B cell (primary cell): ENCODE measurements around the gene CPA2.

Source experiments
- CTCF ChIP-seq: fragments of 200-600 bp; IDR thresholded peaks from one replicate; pipeline ENCODE4 v1.8.0; 2022; ENCODE audit warnings: antibody characterized with exemption, mild to moderate bottlenecking
- EZH2 ChIP-seq: IDR thresholded peaks from 2 replicates; pipeline ENCODE4 v1.6.1; 2012; ENCODE audit warnings: borderline replicate concordance, low read depth, mild to moderate bottlenecking, moderate library complexity, low read length; ENCODE audit not compliant: insufficient read depth, poor library complexity, severe bottlenecking

- TF ChIP-seq CTCF (no peak), EZH2 (no peak)
Observed at GRCh38 chr7:130277763-130278643, 11.3 kb downstream of the CPA2 start.
